HEK293T (cell line): ENCODE data around the gene DLG4.

ENCODE experiments used
- CTCF ChIA-PET: fragments of 350-600 bp; formaldehyde crosslinking; extraction: SDS; loops from one replicate; lab custom pipeline; 2021; ENCODE audit warnings: antibody characterized with exemption, inconsistent platforms; lab: Yijun Ruan, JAX
- POLR2A ChIA-PET: fragments of 350-600 bp; formaldehyde crosslinking; extraction: SDS; loops from one replicate; lab custom pipeline; 2020; ENCODE audit warnings: antibody characterized with exemption, inconsistent platforms; lab: Yijun Ruan, JAX
- DNase-seq: peaks from one replicate; pipeline ENCODE4 v3.0.0; 2012; ENCODE audit warnings: mixed read lengths; ENCODE audit errors: extremely low spot score
- ARNT ChIP-seq: fragments of 450-650 bp; IDR thresholded peaks from 2 replicates; pipeline ENCODE4 v1.6.1; 2017; ENCODE audit warnings: mild to moderate bottlenecking
- BHLHE40 ChIP-seq: fragments of 450-650 bp; IDR thresholded peaks from 2 replicates; pipeline ENCODE4 v1.6.1; 2016; ENCODE audit warnings: mild to moderate bottlenecking, moderate library complexity, borderline replicate concordance
- CTBP1 ChIP-seq: fragments of 450-650 bp; IDR thresholded peaks from 2 replicates; pipeline ENCODE4 v1.6.1; 2016; ENCODE audit warnings: borderline replicate concordance
- ELF4 ChIP-seq: fragments of 450-650 bp; IDR thresholded peaks from 2 replicates; pipeline ENCODE4 v1.6.1; 2017; ENCODE audit warnings: antibody characterized with exemption
- FOXA1 ChIP-seq: fragments of 450-650 bp; IDR thresholded peaks from 2 replicates; pipeline ENCODE4 v1.6.1; 2016; ENCODE audit warnings: mild to moderate bottlenecking
- FOXK2 ChIP-seq: fragments of 450-650 bp; IDR thresholded peaks from 2 replicates; pipeline ENCODE4 v1.6.1; 2016; ENCODE audit warnings: mild to moderate bottlenecking
- FOXM1 ChIP-seq: fragments of 450-650 bp; IDR thresholded peaks from 2 replicates; pipeline ENCODE4 v1.6.1; 2017; ENCODE audit warnings: mild to moderate bottlenecking, borderline replicate concordance
- HDGF ChIP-seq: fragments of 450-650 bp; IDR thresholded peaks from 2 replicates; pipeline ENCODE4 v1.6.1; 2017; ENCODE audit warnings: antibody characterized with exemption, borderline replicate concordance
- L3MBTL2 ChIP-seq: fragments of 450-650 bp; conservative IDR thresholded peaks from 2 replicates; pipeline ENCODE4 v1.6.1; 2016; ENCODE audit warnings: mild to moderate bottlenecking
- LEF1 ChIP-seq: fragments of 450-650 bp; IDR thresholded peaks from 2 replicates; pipeline ENCODE4 v1.6.1; 2017; ENCODE audit warnings: mild to moderate bottlenecking, borderline replicate concordance
- NFRKB ChIP-seq: fragments of 450-650 bp; IDR thresholded peaks from 2 replicates; pipeline ENCODE4 v1.6.1; 2016; ENCODE audit warnings: mild to moderate bottlenecking, moderate library complexity
- PKNOX1 ChIP-seq: fragments of 450-650 bp; IDR thresholded peaks from 2 replicates; pipeline ENCODE4 v1.6.1; 2016
- SP1 ChIP-seq: fragments of 450-650 bp; IDR thresholded peaks from 2 replicates; pipeline ENCODE4 v1.6.1; 2017
- SUZ12 ChIP-seq: fragments of 450-650 bp; IDR thresholded peaks from 2 replicates; pipeline ENCODE4 v1.6.1; 2016; ENCODE audit warnings: mild to moderate bottlenecking
- TARDBP ChIP-seq: fragments of 450-650 bp; IDR thresholded peaks from 2 replicates; pipeline ENCODE4 v1.6.1; 2016
- ZNF384 ChIP-seq: fragments of 450-650 bp; IDR thresholded peaks from 2 replicates; pipeline ENCODE4 v1.6.1; 2016

DLG4 gene

GRCh38 chr17:7208027-7208571 is 11.5 kb downstream of the DLG4 start:
- CTCF ChIA-PET = no interaction called here
- TF ChIP-seq PKNOX1 (no peak), BHLHE40 (no peak), SP1 (no peak), NFRKB (no peak), LEF1 (no peak), FOXM1 (no peak), HDGF (no peak), SUZ12 (no peak), L3MBTL2 (no peak), ZNF384 (no peak), FOXA1 (no peak), TARDBP (no peak), ARNT (no peak), ELF4 (no peak), FOXK2 (no peak), CTBP1 (no peak)

GRCh38 chr17:7207120-7208001 is 12.3 kb downstream of the DLG4 start:
- ChIA-PET CTCF (no interaction called here), POLR2A (no interaction called here)
- DNase-seq = no peak
- TF ChIP-seq HDGF = no peak
- no peak for TF ChIP-seq SP1
- no peak for TF ChIP-seq FOXM1
- TF ChIP-seq TARDBP = no peak
- no peak for TF ChIP-seq LEF1
- TF ChIP-seq CTBP1 = no peak

More at GRCh38 chr17:7208027-7208571, 11.5 kb downstream of the DLG4 start:
- no peak for DNase-seq
- POLR2A ChIA-PET = interaction anchor here (1.1 kb wide), 1 partner anchor 31 kb away, joined by 3 read pairs; no protein-coding TSS in a partner anchor

GRCh38 chr17:7205561-7205960 is 14.1 kb downstream of the DLG4 start:
- TF ChIP-seq SP1 = no peak
- CTCF ChIA-PET = no interaction called here
- no peak for DNase-seq
- POLR2A ChIA-PET = no interaction called here

GRCh38 chr17:7204828-7205461 is 14.7 kb downstream of the DLG4 start:
- CTCF ChIA-PET = interaction anchor here (0.7 kb wide), 1 partner anchor 9 kb away, joined by 4 read pairs; no protein-coding TSS in a partner anchor
- POLR2A ChIA-PET = no interaction called here
- no peak for TF ChIP-seq L3MBTL2
- TF ChIP-seq BHLHE40 = no peak
- no peak for TF ChIP-seq LEF1

GRCh38 chr17:7204336-7204735 is 15.3 kb downstream of the DLG4 start:
- POLR2A ChIA-PET = no interaction called here

More at GRCh38 chr17:7204828-7205461, 14.7 kb downstream of the DLG4 start:
- peak; percentile 74 for DNase-seq

GRCh38 chr17:7203391-7203790 is 16.2 kb downstream of the DLG4 start:
- TF ChIP-seq ELF4 = no peak
- TF ChIP-seq SP1 = no peak
- no peak for TF ChIP-seq SUZ12
- TF ChIP-seq HDGF = no peak
- no peak for TF ChIP-seq PKNOX1
- no peak for TF ChIP-seq ARNT
- no peak for TF ChIP-seq NFRKB
- TF ChIP-seq TARDBP = no peak
- TF ChIP-seq FOXK2 = no peak
- TF ChIP-seq ZNF384 = no peak
- no peak for TF ChIP-seq FOXA1
- TF ChIP-seq CTBP1 = no peak
- TF ChIP-seq L3MBTL2 = no peak
- TF ChIP-seq FOXM1 = no peak
- no peak for TF ChIP-seq LEF1
- ChIA-PET POLR2A (no interaction called here), CTCF (no interaction called here)
- DNase-seq = no peak

More at GRCh38 chr17:7204336-7204735, 15.3 kb downstream of the DLG4 start:
- CTCF ChIA-PET = interaction anchor here (0.7 kb wide), 1 partner anchor 10 kb away, joined by 4 read pairs; no protein-coding TSS in a partner anchor
- DNase-seq = no peak
- TF ChIP-seq FOXA1 (no peak), L3MBTL2 (no peak), ELF4 (no peak), ZNF384 (no peak), LEF1 (no peak), ARNT (no peak), HDGF (no peak), SUZ12 (no peak), PKNOX1 (no peak), FOXK2 (no peak)
